Psoas muscle (tissue), 8 donors: Measurements from ENCODE around the gene AGFG2. TPM values are rescaled to one million over a fixed set of nuclear protein-coding genes. Genes with fewer than 3 reads are reported as not detected.

Source experiments
- ATAC-seq, 4 donors: fragments of 200-7000 bp; cut with Tn5 transposase; one replicate each; pipeline ENCODE4 v1.9.1; 2020; ENCODE audit warnings: moderate library complexity in 3 of 4, mild to moderate bottlenecking in 2 of 4
- DNase-seq, 2 donors: peaks; one replicate each; pipeline ENCODE4 v3.0.0-alpha.2; 2020
- H3K27ac ChIP-seq: fragments of 200-600 bp; one replicate; pipeline ENCODE4 v1.8.0; 2022
- H3K27me3 ChIP-seq, 3 donors: fragments of 200-600 bp in 1 of 3; one replicate each; pipeline versions ENCODE4 v1.6.1 to v1.8.0; 2013 to 2022; ENCODE audit warnings: low read length in 2 of 3, mild to moderate bottlenecking in 2 of 3, moderate library complexity in 1 of 3; ENCODE audit not compliant: insufficient read depth in 3 of 3
- H3K36me3 ChIP-seq, 2 donors: fragments of 200-600 bp in 1 of 2; one replicate each; pipeline versions ENCODE4 v1.6.1 to v1.8.0; 2013 to 2022; ENCODE audit warnings: low read depth in 1 of 2, mild to moderate bottlenecking in 1 of 2, moderate library complexity in 1 of 2; ENCODE audit not compliant: insufficient read depth in 1 of 2
- H3K4me1 ChIP-seq: fragments of 200-600 bp; one replicate; pipeline ENCODE4 v1.8.0; 2022
- H3K4me3 ChIP-seq: fragments of 200-600 bp; one replicate; pipeline ENCODE4 v1.8.0; 2022; ENCODE audit warnings: mild to moderate bottlenecking
- H3K9me3 ChIP-seq: fragments of 200-600 bp; one replicate; pipeline ENCODE4 v1.8.0; 2022
- CTCF ChIP-seq: fragments of 200-600 bp; IDR thresholded peaks from one replicate; pipeline ENCODE4 v1.8.0; 2022; ENCODE audit warnings: antibody characterized with exemption
- WGBS, 3 donors: extraction: QIAGEN DNeasy Blood & Tissue Kit; methylation state at CpG; one replicate each; pipeline versions ENCODE4 v1.1.6 to v1.1.7; 2013; 5-methylcytosine and 5-hydroxymethylcytosine counted together
- intact Hi-C, 2 donors: fragments of 100-400 bp; cut with DNase I; formaldehyde crosslinking; loops; one replicate each; pipeline versions ENCODE4 v1.11.0 to v1.14.2; 2022
- polyA plus RNA-seq, 3 donors: library from polyadenylated mRNA; stranded (reverse); fragments of 200-250 nt; gene quantifications; one replicate each; pipeline ENCODE4 v1.2.3, GENCODE V29; 2013
- total RNA-seq, 4 donors: library from RNA; stranded (reverse); fragmentation: NEBNext Ultra II Directional in 2 of 4; extraction: Animal tissue kit (Norgen Biotek cat#: 25700) in 2 of 4; gene quantifications; one replicate each; pipeline versions ENCODE4 v1.2.1 to v1.2.4, GENCODE V29; 2021 to 2023
- donor health status: healthy with polysubstance abuse.
- donor health status: DM: no; HTN: no; CAD: no; lungs with moderate emphysema.
- donor health status: Bipolar disorder and iron deficiency.
- donor health status: healthy.
- donor health status: DM: yes; HTN: yes; CAD: no.
- donor health status: DM: no; HTN: no; CAD: no.
- donor health status: DM: no; HTN: no; CAD: no.
- donor health status: DM: yes; HTN: yes; CAD: no.

AGFG2 gene
- total and polyA plus RNA-seq, 7 donors = 4.8 to 14.7 (median 8.8) TPM

GRCh38 chr7:100568176-100568895, 29.3 kb downstream of the AGFG2 start:
- WGBS, 3 donors = 48 to 62% (median 55%) methylated on average over 8 to 11 of the region's 11 CpGs
- H3K27me3 ChIP-seq = peaks cover 0 to 25% (median 8%) of the 10 kb centered on the region in 3 donors
- ATAC-seq = no peak
- H3K4me1 ChIP-seq = no peaks in the 10 kb centered on the region
- intact Hi-C loops = no loop called here
- no peak for TF ChIP-seq CTCF
- no peak overlapping the region for H3K4me3 ChIP-seq
- H3K9me3 ChIP-seq = no peaks in the 10 kb centered on the region
- peak in 1 of 2 donors; percentile 19 for DNase-seq
- H3K36me3 ChIP-seq = peaks cover 0 to 9% of the 10 kb centered on the region in 2 donors
- no peak overlapping the region for H3K27ac ChIP-seq

- Histone ChIP-seq H3K4me3 (peak overlapping the region; percentile 27), H3K27ac (no peak overlapping the region), H3K27me3 (peaks cover 0 to 31% (median 11%) of the 10 kb centered on the region in 3 donors), H3K4me1 (no peaks in the 10 kb centered on the region), H3K9me3 (no peaks in the 10 kb centered on the region), H3K36me3 (peaks cover 3 to 18% of the 10 kb centered on the region in 2 donors)
- no peak for TF ChIP-seq CTCF
- 22 to 23% (median 22%) methylated on average over 33 to 36 of the region's 36 CpGs for WGBS, 3 donors
- peak; percentile 51 to 67 for DNase-seq
- intact Hi-C loops = no loop called here
- peak; percentile 40 to 62 (median 48) for ATAC-seq
Measured at GRCh38 chr7:100568896-100569844, 30.2 kb downstream of the AGFG2 start.

- no peak for TF ChIP-seq CTCF
- H3K9me3 ChIP-seq = no peaks in the 10 kb centered on the region
- peaks cover 10 to 38% of the 10 kb centered on the region in 2 donors for H3K36me3 ChIP-seq
- H3K4me3 ChIP-seq = no peak overlapping the region
- intact Hi-C loops = no loop called here
- peaks cover 0 to 50% (median 13%) of the 10 kb centered on the region in 3 donors for H3K27me3 ChIP-seq
- 72 to 78% (median 76%) methylated on average over 23 to 26 of the region's 26 CpGs for WGBS, 3 donors
- no peaks in the 10 kb centered on the region for H3K4me1 ChIP-seq
- DNase-seq (peak in 1 of 2 donors; percentile 47), ATAC-seq (no peak)
- H3K27ac ChIP-seq = no peak overlapping the region
Measured at GRCh38 chr7:100570954-100571828, 32.2 kb downstream of the AGFG2 start.

GRCh38 chr7:100571829-100572116, 32.8 kb downstream of the AGFG2 start:
- TF ChIP-seq CTCF = no peak
- H3K27ac ChIP-seq = no peak overlapping the region
- DNase-seq (no peak), ATAC-seq (no peak)
- intact Hi-C loops = no loop called here
- WGBS, 3 donors = 97 to 100% (median 97%) methylated on average over 2 of the region's 2 CpGs
- no peaks in the 10 kb centered on the region for H3K4me1 ChIP-seq
- H3K9me3 ChIP-seq = no peaks in the 10 kb centered on the region
- H3K4me3 ChIP-seq = no peak overlapping the region
- peaks cover 10 to 44% of the 10 kb centered on the region in 2 donors for H3K36me3 ChIP-seq
- peaks cover 0 to 50% (median 14%) of the 10 kb centered on the region in 3 donors for H3K27me3 ChIP-seq
